SK-N-MC (cell line): ENCODE data around the gene SNRPD3.

Experiments
- EZH2 ChIP-seq: fragments of 200-600 bp; sonication (generic); IDR thresholded peaks from one replicate; pipeline ENCODE4 v1.6.1; 2017; ENCODE audit warnings: antibody characterized with exemption
- FOXP2 ChIP-seq: optimal IDR thresholded peaks from 2 replicates; pipeline ENCODE3; 2011; ENCODE audit warnings: mild to moderate bottlenecking, moderate library complexity; ENCODE audit not compliant: insufficient read depth; ENCODE audit errors: extremely low read length, control extremely low read depth
- POLR2AphosphoS5 ChIP-seq: IDR thresholded peaks from 2 replicates; pipeline ENCODE4 v1.6.1; 2012; ENCODE audit warnings: mild to moderate bottlenecking, low read depth, low read length, borderline replicate concordance

DNA sequence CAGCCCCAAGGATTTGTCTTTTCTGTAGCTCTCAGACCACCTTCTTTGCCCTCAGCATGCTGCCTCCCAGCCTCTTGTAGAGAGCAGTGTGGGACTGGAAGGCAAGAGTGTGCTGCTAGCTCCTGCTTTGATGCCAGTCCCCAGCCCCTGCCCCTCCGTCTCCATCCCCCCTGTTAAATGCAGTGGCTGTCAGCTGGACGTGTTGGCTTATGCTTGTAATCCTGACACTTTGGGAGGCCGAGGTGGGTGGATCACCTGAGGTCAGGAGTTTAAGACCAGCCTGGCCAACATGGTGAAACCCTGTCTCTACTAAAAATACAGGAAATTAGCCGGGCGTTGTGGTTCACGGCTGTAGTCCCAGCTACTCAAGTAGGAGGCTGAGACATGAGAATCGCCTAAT, 15.5 kb downstream of the SNRPD3 start:
- TF ChIP-seq POLR2AphosphoS5 = no peak
- no peak for TF ChIP-seq EZH2
- no peak for TF ChIP-seq FOXP2
